ENCODE data around the gene S1PR3.

S1PR3 gene

DNA sequence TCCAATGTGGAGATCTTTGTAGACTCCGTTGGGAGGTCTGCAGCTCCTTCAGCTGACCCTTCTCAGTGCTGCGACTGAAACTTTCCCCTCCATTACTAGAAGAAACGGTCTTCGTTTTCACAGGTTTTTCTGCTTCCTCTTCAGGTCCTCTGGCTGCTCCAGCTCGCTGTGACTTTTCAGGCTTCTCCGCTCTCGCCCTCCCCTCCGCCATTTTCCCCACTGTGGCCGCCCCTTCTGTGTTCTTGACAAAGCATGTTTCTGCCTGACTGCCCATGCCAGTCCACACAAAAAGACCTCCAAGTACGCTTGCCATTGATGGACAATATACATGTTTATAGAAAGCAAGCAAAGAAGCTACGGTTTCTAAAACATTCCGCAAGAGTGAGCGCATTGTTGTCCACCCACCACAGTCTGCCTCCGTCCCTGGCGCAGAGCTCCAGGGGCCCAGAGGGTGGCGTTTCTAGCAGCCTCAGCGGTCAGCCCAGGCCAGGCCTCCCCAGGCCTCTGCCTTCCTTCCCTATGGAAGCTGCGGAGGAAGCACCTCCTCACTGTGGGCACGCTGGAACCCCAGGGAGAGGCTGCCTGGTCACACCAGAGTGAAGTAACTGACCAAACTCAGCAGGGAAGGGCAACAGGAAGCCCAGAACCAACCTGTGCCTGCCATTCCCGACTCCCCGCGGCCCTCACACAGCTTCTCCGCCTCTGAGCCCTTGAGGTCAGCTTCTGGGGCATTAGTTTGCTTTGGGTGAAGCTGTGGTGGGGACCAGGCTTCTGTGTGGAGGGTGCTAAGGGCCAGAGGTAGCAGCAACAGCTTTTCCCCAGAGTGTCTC, 19.9 kb upstream of the S1PR3 start:
- Histone ChIP-seq H3K27ac (ENCODE audit: low read depth, low read length) (no peak overlapping the region), H3K9me2 (replicated peaks; ENCODE audit: control insufficient read depth, low read length) (no peaks in the 10 kb centered on the region), H3K4me1 (ENCODE audit: control insufficient read depth, low read length) (no peaks in the 10 kb centered on the region), H3K36me3 (ENCODE audit: control insufficient read depth, low read length) (no peaks in the 10 kb centered on the region), H3F3A (ENCODE audit: control insufficient read depth, insufficient read depth) (no peaks in the 10 kb centered on the region), H3K4me2 (ENCODE audit: low read length) (no peak overlapping the region), H3K79me2 (ENCODE audit: control insufficient read depth, low read length) (no peaks in the 10 kb centered on the region), H3K9me3 (ENCODE audit: control insufficient read depth, insufficient read depth, low read length) (peaks cover 7% of the 10 kb centered on the region), H4K20me1 (ENCODE audit: control insufficient read depth, insufficient read depth, low read depth, low read length) (no peaks in the 10 kb centered on the region), H3K4me3 (ENCODE audit: low read length) (no peak overlapping the region), H3K27me3 (ENCODE audit: control insufficient read depth, low read length) (no peaks in the 10 kb centered on the region; the same call in 1 of the 2 replicates)
- TF ChIP-seq, protein P1, sequence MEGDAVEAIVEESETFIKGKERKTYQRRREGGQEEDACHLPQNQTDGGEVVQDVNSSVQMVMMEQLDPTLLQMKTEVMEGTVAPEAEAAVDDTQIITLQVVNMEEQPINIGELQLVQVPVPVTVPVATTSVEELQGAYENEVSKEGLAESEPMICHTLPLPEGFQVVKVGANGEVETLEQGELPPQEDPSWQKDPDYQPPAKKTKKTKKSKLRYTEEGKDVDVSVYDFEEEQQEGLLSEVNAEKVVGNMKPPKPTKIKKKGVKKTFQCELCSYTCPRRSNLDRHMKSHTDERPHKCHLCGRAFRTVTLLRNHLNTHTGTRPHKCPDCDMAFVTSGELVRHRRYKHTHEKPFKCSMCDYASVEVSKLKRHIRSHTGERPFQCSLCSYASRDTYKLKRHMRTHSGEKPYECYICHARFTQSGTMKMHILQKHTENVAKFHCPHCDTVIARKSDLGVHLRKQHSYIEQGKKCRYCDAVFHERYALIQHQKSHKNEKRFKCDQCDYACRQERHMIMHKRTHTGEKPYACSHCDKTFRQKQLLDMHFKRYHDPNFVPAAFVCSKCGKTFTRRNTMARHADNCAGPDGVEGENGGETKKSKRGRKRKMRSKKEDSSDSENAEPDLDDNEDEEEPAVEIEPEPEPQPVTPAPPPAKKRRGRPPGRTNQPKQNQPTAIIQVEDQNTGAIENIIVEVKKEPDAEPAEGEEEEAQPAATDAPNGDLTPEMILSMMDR (IDR thresholded peaks at IDR 0.05; ENCODE audit: low read depth, low read length, poor library complexity, severe bottlenecking) = no peak
- no peak for TF ChIP-seq EZH2phosphoT487 (IDR thresholded peaks at IDR 0.05; ENCODE audit: borderline replicate concordance, low read length)

DNA sequence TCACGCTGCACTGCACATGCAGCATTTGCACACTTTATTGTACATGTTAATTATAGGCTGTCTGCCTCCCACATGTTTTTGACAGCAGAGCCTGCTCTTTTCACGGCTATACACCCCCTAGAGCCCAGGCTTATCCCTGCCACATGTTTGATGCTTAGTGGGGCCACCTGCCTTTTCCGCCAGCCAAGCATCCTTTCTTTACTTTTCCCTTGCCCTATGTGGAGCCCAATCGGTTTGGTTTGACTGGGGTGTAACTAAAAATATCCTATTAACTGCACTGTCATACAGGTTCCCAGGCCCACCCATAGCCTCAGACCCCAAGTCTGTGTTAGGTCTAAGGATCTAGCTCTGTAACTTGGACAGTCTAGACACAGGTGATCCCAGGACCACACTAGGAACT, 18.9 kb upstream of the S1PR3 start:
- no peaks in the 10 kb centered on the region for H4K20me1 ChIP-seq (ENCODE audit: control insufficient read depth, insufficient read depth, low read depth, low read length)
- TF ChIP-seq, protein P1 (IDR thresholded peaks at IDR 0.05; ENCODE audit: low read depth, low read length, poor library complexity, severe bottlenecking) = no peak
- TF ChIP-seq EZH2phosphoT487 (IDR thresholded peaks at IDR 0.05; ENCODE audit: borderline replicate concordance, low read length) = no peak
- H3K4me2 ChIP-seq (ENCODE audit: low read length) = no peak overlapping the region
- H3K9me3 ChIP-seq (ENCODE audit: control insufficient read depth, insufficient read depth, low read length) = peaks cover 7% of the 10 kb centered on the region
- no peaks in the 10 kb centered on the region for H3K36me3 ChIP-seq (ENCODE audit: control insufficient read depth, low read length)
- no peaks in the 10 kb centered on the region for H3K9me2 ChIP-seq (replicated peaks; ENCODE audit: control insufficient read depth, low read length)
- H3K27ac ChIP-seq (ENCODE audit: low read depth, low read length) = no peak overlapping the region
- H3K79me2 ChIP-seq (ENCODE audit: control insufficient read depth, low read length) = no peaks in the 10 kb centered on the region
- no peaks in the 10 kb centered on the region for H3K4me1 ChIP-seq (ENCODE audit: control insufficient read depth, low read length)
- no peaks in the 10 kb centered on the region; the same call in 1 of the 2 replicates for H3K27me3 ChIP-seq (ENCODE audit: control insufficient read depth, low read length)
- no peak overlapping the region for H3K4me3 ChIP-seq (ENCODE audit: low read length)
- H3F3A ChIP-seq (ENCODE audit: control insufficient read depth, insufficient read depth) = no peaks in the 10 kb centered on the region

DNA sequence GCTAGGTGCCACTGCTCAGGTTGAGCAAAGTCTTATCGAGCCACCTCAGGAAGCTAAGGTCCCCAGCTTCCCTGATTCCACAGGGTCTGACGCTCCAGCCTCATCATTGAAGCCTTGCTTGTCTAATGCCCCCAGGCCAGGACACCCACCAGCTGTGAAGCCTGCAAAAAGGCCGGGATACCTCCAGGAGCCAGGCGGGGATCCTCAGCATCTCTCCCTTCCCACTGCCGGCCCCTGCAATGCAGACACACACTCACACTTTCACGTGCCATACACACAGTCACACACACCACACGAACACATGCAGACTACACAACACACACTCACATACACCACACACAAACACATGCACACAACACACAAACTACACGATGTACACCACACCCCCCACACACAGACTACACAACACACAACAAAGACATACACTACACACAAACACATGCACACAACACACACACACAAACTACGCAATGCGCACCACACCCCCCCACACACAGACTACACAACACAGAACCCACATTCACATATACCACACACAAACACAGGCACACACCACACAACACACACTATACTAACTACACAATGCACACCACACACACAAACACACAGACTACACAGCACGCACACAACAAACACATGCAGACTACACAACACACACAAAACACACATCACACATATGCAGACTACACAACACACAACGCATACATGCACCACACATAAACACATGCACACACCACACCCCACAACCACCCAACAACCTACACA, 17.8 kb upstream of the S1PR3 start:
- Histone ChIP-seq H3K9me2 (replicated peaks; ENCODE audit: control insufficient read depth, low read length) (no peaks in the 10 kb centered on the region), H3F3A (ENCODE audit: control insufficient read depth, insufficient read depth) (no peaks in the 10 kb centered on the region), H3K36me3 (ENCODE audit: control insufficient read depth, low read length) (no peaks in the 10 kb centered on the region), H3K4me2 (ENCODE audit: low read length) (no peak overlapping the region), H3K9me3 (ENCODE audit: control insufficient read depth, insufficient read depth, low read length) (peaks cover 7% of the 10 kb centered on the region), H4K20me1 (ENCODE audit: control insufficient read depth, insufficient read depth, low read depth, low read length) (no peaks in the 10 kb centered on the region), H3K27me3 (ENCODE audit: control insufficient read depth, low read length) (no peaks in the 10 kb centered on the region; the same call in 1 of the 2 replicates), H3K27ac (ENCODE audit: low read depth, low read length) (no peak overlapping the region), H3K4me1 (ENCODE audit: control insufficient read depth, low read length) (no peaks in the 10 kb centered on the region), H3K79me2 (ENCODE audit: control insufficient read depth, low read length) (no peaks in the 10 kb centered on the region), H3K4me3 (ENCODE audit: low read length) (no peak overlapping the region)
- TF ChIP-seq, protein P1 (IDR thresholded peaks at IDR 0.05; ENCODE audit: low read depth, low read length, poor library complexity, severe bottlenecking) = no peak
- no peak for TF ChIP-seq EZH2phosphoT487 (IDR thresholded peaks at IDR 0.05; ENCODE audit: borderline replicate concordance, low read length)
